GM12864 (cell line): ENCODE results near the gene NAA25.
"Not testable (repeated sequence)": the region's sequence is repeated elsewhere in the genome, so short reads cannot be mapped to it uniquely, and the experiment has no call there.

Experiments
- DNase-seq: peaks from one replicate; pipeline ENCODE4 v3.0.0-alpha.2; 2011; ENCODE audit warnings: low read depth
- H3K4me3 ChIP-seq: 2 replicates; pipeline ENCODE4 v1.5.1; 2011; ENCODE audit warnings: mild to moderate bottlenecking, low read depth, low read length, control low read depth
- TF ChIP-seq, protein P1 (sequence below): IDR thresholded peaks from 2 replicates; pipeline ENCODE4 v1.5.1; 2011; ENCODE audit warnings: low read depth, mild to moderate bottlenecking, moderate library complexity, low read length, control low read depth, inconsistent platforms; ENCODE audit errors: missing control alignments

NAA25 gene

DNA sequence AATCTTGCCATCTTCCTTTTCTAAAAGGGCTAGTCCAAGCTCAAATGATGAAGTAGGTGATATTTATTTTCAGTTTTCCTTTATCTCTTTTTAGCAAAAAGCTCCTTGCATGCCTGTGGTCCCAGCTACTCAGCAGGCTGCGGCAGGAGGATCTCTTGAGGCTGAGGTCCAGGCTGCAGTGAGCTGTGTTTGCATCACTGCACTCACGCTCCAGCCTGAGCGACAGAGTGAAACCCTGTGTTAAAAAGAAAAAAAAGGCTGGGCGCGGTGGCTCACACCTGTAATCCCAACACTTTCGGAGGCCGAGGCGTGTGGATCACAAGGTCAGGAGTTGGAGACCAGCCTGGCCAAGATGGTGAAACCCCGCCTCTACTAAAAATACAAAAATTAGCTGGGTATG is 100.6 kb downstream of the NAA25 start:
- DNase-seq: no peak
- TF ChIP-seq, protein P1, sequence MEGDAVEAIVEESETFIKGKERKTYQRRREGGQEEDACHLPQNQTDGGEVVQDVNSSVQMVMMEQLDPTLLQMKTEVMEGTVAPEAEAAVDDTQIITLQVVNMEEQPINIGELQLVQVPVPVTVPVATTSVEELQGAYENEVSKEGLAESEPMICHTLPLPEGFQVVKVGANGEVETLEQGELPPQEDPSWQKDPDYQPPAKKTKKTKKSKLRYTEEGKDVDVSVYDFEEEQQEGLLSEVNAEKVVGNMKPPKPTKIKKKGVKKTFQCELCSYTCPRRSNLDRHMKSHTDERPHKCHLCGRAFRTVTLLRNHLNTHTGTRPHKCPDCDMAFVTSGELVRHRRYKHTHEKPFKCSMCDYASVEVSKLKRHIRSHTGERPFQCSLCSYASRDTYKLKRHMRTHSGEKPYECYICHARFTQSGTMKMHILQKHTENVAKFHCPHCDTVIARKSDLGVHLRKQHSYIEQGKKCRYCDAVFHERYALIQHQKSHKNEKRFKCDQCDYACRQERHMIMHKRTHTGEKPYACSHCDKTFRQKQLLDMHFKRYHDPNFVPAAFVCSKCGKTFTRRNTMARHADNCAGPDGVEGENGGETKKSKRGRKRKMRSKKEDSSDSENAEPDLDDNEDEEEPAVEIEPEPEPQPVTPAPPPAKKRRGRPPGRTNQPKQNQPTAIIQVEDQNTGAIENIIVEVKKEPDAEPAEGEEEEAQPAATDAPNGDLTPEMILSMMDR: no peak
- no peak overlapping the region for H3K4me3 ChIP-seq

DNA sequence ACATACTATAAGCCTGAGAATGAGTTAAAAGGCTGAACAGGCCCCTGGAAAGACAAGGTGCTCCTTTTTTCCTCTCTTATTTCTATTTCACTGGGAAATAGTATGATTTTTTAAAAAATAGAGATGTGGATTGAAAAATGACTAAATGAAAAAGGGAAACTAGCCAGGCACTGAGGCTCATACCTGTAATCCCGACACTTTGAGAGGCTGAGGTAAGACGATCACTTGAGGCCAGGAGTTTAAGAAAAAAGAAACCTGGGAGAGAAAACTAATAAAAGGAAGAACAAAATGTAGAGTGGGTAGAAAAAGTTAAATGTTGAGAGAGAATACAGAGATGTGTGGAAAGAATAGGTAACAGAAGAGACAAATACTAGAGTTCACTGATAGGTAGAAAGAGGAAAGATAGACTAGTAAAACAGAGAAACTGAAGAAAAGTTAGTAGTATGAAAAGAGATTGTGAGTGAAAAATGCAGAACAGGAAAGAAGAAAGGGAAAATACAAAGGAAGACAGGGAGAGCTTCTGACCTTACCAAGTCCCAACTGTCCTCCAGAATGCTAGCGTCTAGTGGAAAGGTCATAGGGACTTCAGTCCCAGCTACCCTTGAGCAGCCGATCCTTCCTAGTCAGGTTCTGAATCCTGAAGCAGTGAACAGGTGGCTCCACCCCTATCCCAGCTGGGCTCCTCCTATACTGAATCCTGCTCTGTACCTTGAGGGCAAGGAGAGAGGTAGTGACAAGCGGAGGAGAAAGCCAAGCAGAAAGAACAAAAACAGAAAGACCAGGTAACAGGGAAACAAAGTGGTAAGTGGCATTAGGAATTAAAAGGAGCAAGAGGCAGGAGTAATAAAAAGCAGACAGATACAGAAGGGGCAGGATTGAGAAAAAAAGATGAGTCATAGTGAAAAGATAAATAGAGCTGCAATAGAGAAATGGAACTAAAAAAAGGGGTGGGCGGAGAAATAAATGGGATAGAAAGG is 102.9 kb downstream of the NAA25 start:
- no peak overlapping the region for H3K4me3 ChIP-seq
- no peak for DNase-seq
- TF ChIP-seq, protein P1: no peak

GRCh38 chr12:112004041-112004440 is 104.5 kb downstream of the NAA25 start:
- no peak for DNase-seq
- TF ChIP-seq, protein P1: no peak
- no peak overlapping the region for H3K4me3 ChIP-seq

DNA sequence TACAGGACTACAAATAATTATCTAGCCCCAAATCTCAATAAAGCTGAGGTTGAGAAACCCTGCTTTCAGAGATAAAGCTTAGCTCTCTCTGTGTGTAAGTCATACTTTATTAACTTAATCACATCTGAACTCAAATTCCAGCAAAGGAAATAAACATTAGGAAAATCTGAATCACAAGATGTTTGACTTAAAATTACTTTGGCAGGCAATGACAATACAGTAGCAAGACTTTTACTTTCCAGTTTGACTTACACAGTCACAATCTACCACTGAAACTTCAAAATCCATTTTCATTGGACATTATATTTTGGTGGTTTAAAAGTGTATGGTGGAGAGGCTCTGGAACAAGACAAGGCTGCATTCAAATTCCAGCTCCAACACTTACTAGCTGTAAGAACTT is 107.0 kb downstream of the NAA25 start:
- DNase-seq: no peak
- H3K4me3 ChIP-seq: no peak overlapping the region
- TF ChIP-seq, protein P1: no peak

- no peak for DNase-seq
- no peak overlapping the region for H3K4me3 ChIP-seq
- TF ChIP-seq, protein P1: no peak
Measured at GRCh38 chr12:112000820-112001219, 107.8 kb downstream of the NAA25 start.

DNA sequence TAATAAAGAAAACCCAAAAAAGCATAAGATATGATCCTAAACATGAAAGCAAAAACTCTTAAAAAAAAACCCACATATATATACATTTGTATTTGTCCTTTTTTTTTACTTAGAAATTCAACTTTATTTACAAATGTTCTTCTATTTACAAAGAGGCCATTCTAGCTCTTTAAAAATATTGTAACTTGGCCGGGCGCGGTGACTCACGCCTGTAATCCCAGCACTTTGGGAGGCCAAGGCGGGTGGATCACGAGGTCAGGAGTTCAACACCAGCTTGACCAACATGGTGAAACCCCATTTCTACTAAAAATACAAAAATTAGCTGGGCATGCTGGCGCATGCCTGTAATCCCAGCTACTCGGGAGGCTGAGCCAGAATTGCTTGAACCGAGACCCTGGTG is 109.5 kb downstream of the NAA25 start:
- DNase-seq, H3K4me3 ChIP-seq: not testable (repeated sequence)

GRCh38 chr12:111998015-111998414 is 110.6 kb downstream of the NAA25 start:
- TF ChIP-seq, protein P1: no peak
- DNase-seq: no peak
- H3K4me3 ChIP-seq: no peak overlapping the region
